ENCODE data around the gene CHADL. TPM values are rescaled to one million over a fixed set of nuclear protein-coding genes. Genes with fewer than 3 reads are reported as not detected.

The CHADL gene
- total RNA-seq = under 1 TPM; 0.12 to 0.38 TPM

- CTCF ChIA-PET = interaction anchor here (7.1 kb wide), 1 partner anchor 319 kb away, joined by 137 read pairs; no protein-coding TSS in a partner anchor
These were observed at the start of gene CHADL for GRCh38 chr22:41240377-41241132. TSS of gene CHADL (minus strand) at chr22:41240931. CDS start at chr22:41240881, 50 bp downstream.

GRCh38 chr22:41289671-41290070, 48.9 kb upstream of the CHADL start:
- H3K4me1 Mint-ChIP-seq = peaks cover 16% of the 10 kb centered on the region
- H3K36me3 Mint-ChIP-seq = peaks cover 3% of the 10 kb centered on the region
- H3K27me3 Mint-ChIP-seq = no peaks in the 10 kb centered on the region
- no peak for ATAC-seq
- CTCF ChIA-PET = interaction anchor here (0.7 kb wide), 2 partner anchors 11 to 1328 kb away, joined by 3 to 5 read pairs; partner anchors contain the start of gene ZC3H7B
- H3K27ac Mint-ChIP-seq = no peak overlapping the region
- DNase-seq = no peak
- no peak overlapping the region for H3K4me3 Mint-ChIP-seq
- H3K9me3 Mint-ChIP-seq (ENCODE audit: low read depth) = no peaks in the 10 kb centered on the region

More at GRCh38 chr22:41240377-41241132, at the start of gene CHADL:
- H3K36me3 Mint-ChIP-seq = peaks cover 3% of the 10 kb centered on the region
- DNase-seq (no peak), ATAC-seq (no peak)
- H3K4me1 Mint-ChIP-seq = peaks cover 8% of the 10 kb centered on the region
- H3K27me3 Mint-ChIP-seq = peaks cover 3% of the 10 kb centered on the region
- no peak within 1 kb of the TSS for H3K27ac Mint-ChIP-seq
- no peaks in the 10 kb centered on the region for H3K9me3 Mint-ChIP-seq (ENCODE audit: low read depth)
- H3K4me3 Mint-ChIP-seq = no peak within 1 kb of the TSS

DNA sequence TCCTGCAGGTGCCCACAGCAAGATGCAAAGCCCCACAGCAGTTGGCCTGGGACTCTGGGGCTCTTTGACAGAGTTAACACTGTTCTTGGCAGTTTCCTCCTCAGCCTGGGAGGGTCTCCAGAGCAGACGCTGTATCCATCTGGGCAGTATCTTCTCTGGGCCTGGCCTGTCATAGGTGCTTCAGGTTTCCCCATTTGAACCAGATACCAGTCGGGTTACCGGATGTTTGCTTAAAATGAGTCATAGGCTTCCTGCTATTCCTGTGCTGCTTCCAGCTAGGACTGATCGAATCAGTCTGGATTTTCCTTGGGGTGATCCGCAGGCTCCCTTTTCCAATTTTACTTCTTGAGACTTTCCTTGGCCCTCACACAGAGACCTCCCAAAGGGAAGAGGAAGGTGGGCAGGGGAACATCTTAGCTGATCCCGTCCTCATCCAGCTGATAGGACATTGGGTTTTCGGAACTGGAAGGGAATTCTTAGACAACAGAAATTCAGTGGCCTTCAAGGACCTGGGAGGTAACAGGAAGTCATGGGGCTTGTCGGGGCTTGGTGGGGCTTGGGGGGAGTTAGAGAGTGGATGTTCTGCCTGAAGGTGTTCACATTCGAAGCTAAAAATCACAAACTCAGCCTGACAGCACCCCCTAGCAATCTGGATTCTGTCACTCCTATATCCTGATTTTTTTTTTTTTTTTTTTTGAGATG, 47.7 kb upstream of the CHADL start:
- DNase-seq (no peak), ATAC-seq (no peak)
- CTCF ChIA-PET = interaction anchor here (1.0 to 1.7 kb wide), 2 partner anchors 13 to 51 kb away, joined by 4 to 9 read pairs; partner anchors contain the start of gene ZC3H7B
- H3K9me3 Mint-ChIP-seq (ENCODE audit: low read depth) = no peaks in the 10 kb centered on the region
- H3K27ac Mint-ChIP-seq = peak overlapping the region; percentile 76
- peaks cover 9% of the 10 kb centered on the region for H3K36me3 Mint-ChIP-seq
- peaks cover 25% of the 10 kb centered on the region for H3K4me1 Mint-ChIP-seq
- peak overlapping the region; percentile 31 for H3K4me3 Mint-ChIP-seq
- H3K27me3 Mint-ChIP-seq = no peaks in the 10 kb centered on the region

DNA sequence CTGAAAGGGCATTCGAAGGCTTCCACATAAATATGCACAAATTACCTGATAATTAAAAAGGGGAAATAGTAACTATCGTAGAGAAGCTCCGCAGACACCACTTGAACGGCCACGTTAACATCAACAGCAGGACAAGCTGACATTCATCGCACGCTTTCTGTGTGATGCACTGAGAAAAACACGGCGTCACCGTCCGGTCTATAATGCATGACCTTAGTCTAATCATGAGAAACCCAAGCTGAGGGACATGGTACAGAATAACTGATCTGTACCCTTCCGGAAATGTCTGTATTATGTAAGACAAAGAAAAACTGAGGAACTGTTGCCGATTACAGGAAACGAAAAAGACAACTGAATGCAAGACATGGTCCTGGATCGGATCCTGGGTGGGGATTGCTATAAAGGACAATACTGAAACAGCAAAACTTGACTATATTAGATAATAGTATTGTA, 45.9 kb upstream of the CHADL start:
- DNase-seq = peak; percentile 77
- Mint-ChIP-seq H3K4me1 (peaks cover 32% of the 10 kb centered on the region), H3K4me3 (peak overlapping the region; percentile 92), H3K27me3 (no peaks in the 10 kb centered on the region), H3K27ac (peak overlapping the region; percentile 98), H3K36me3 (peaks cover 16% of the 10 kb centered on the region), H3K9me3 (ENCODE audit: low read depth) (no peaks in the 10 kb centered on the region)
- CTCF ChIA-PET = interaction anchor here (0.8 to 1.8 kb wide), 5 partner anchors 15 to 767 kb away, joined by 3 to 5 read pairs (median 3); partner anchors contain the start of gene ZC3H7B
- ATAC-seq = peak; percentile 20

GRCh38 chr22:41285820-41286638, 45.3 kb upstream of the CHADL start, which contains the start of gene RANGAP1:
TSS of gene RANGAP1 (minus strand) at chr22:41286187. CDS start at chr22:41281044, 5,143 bp downstream.
- CTCF ChIA-PET = interaction anchor here (0.8 to 1.8 kb wide), 7 partner anchors 15 to 766 kb away, joined by 3 to 5 read pairs (median 3); partner anchors contain the start of genes TEF and ZC3H7B
- H3K27me3 Mint-ChIP-seq = no peaks in the 10 kb centered on the region

GRCh38 chr22:41285441-41285819, 44.7 kb upstream of the CHADL start:
- CTCF ChIA-PET = interaction anchor here (0.6 to 1.8 kb wide), 5 partner anchors 17 to 1303 kb away, joined by 3 to 5 read pairs (median 3); partner anchors contain the start of gene TEF
- H3K27me3 Mint-ChIP-seq = no peaks in the 10 kb centered on the region
- H3K36me3 Mint-ChIP-seq = peaks cover 21% of the 10 kb centered on the region
- peak overlapping the region; percentile 98 for H3K27ac Mint-ChIP-seq
- peak overlapping the region; percentile 92 for H3K4me3 Mint-ChIP-seq
- peak; percentile 92 for DNase-seq
- H3K9me3 Mint-ChIP-seq (ENCODE audit: low read depth) = no peaks in the 10 kb centered on the region
- peak; percentile 52 for ATAC-seq
- peaks cover 36% of the 10 kb centered on the region for H3K4me1 Mint-ChIP-seq

More at GRCh38 chr22:41285820-41286638, 45.3 kb upstream of the CHADL start, which contains the start of gene RANGAP1:
- peaks cover 32% of the 10 kb centered on the region for H3K4me1 Mint-ChIP-seq
- peak; percentile 99 for DNase-seq
- peaks cover 18% of the 10 kb centered on the region for H3K36me3 Mint-ChIP-seq
- peak within 1 kb of the TSS; percentile 98 for H3K27ac Mint-ChIP-seq
- peak within 1 kb of the TSS; percentile 92 for H3K4me3 Mint-ChIP-seq
- no peaks in the 10 kb centered on the region for H3K9me3 Mint-ChIP-seq (ENCODE audit: low read depth)
- peak; percentile 97 for ATAC-seq

GRCh38 chr22:41284465-41284864, 43.7 kb upstream of the CHADL start:
- Mint-ChIP-seq H3K27ac (peak overlapping the region; percentile 98), H3K36me3 (peaks cover 26% of the 10 kb centered on the region), H3K27me3 (no peaks in the 10 kb centered on the region), H3K4me1 (peaks cover 36% of the 10 kb centered on the region), H3K4me3 (peak overlapping the region; percentile 92), H3K9me3 (ENCODE audit: low read depth) (no peaks in the 10 kb centered on the region)
- CTCF ChIA-PET = no interaction called here
- ATAC-seq (no peak), DNase-seq (no peak)

DNA sequence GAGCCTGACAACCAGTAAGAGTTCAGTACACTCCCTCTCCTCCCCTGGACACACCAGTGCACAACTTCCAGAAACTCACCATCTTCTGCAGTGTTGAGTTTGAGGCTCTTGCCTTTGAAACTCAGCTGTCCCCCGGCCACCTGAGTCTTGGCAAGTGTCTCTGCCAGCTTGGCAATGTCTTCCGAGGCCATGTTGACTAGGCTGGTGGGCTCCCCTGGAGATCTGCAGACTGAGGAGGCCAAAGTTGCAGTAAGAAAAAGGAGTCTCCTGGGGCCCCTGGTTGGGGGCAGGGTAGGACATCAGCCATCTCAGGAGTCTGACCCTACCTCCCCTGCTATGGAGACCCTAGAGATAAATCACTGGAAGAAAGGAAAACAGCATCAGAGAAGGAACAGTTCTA, 40.1 kb upstream of the CHADL start:
- ATAC-seq (no peak), DNase-seq (no peak)
- peaks cover 26% of the 10 kb centered on the region for H3K4me1 Mint-ChIP-seq
- CTCF ChIA-PET = interaction anchor here (1.0 to 2.2 kb wide), 2 partner anchors 20 to 358 kb away, joined by 3 to 5 read pairs; partner anchors contain the start of gene ZC3H7B
- H3K27me3 Mint-ChIP-seq = no peaks in the 10 kb centered on the region
- no peak overlapping the region for H3K27ac Mint-ChIP-seq
- peaks cover 46% of the 10 kb centered on the region for H3K36me3 Mint-ChIP-seq
- no peak overlapping the region for H3K4me3 Mint-ChIP-seq
- no peaks in the 10 kb centered on the region for H3K9me3 Mint-ChIP-seq (ENCODE audit: low read depth)

GRCh38 chr22:41280065-41280464, 39.3 kb upstream of the CHADL start:
- H3K4me1 Mint-ChIP-seq = peaks cover 23% of the 10 kb centered on the region
- ATAC-seq (no peak), DNase-seq (no peak)
- no peaks in the 10 kb centered on the region for H3K27me3 Mint-ChIP-seq
- CTCF ChIA-PET = interaction anchor here (1.0 kb wide), 1 partner anchor 357 kb away, joined by 3 read pairs; no protein-coding TSS in a partner anchor
- peak overlapping the region; percentile 36 for H3K27ac Mint-ChIP-seq
- H3K4me3 Mint-ChIP-seq = no peak overlapping the region
- H3K36me3 Mint-ChIP-seq = peaks cover 47% of the 10 kb centered on the region
- no peaks in the 10 kb centered on the region for H3K9me3 Mint-ChIP-seq (ENCODE audit: low read depth)

DNA sequence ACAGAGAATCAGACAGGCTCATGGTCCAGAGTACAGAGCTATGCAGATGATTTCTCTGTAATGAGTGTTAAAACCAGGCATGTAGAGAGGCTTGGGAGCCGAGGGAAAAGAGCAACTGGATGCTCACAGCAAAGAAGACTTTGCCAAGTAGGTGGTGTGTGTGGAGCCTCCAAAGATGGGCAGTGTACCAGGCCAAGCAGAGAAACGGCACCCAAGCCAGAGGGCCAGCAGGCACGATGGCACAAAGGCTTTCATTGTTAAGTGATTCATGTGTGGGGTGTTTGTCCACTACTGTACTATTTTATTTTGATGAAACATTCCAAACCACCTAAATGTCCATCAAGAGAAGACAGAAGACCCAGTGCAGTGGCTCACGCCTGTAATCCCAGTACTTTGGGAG, 34.1 kb upstream of the CHADL start:
- Mint-ChIP-seq H3K9me3 (ENCODE audit: low read depth) (no peaks in the 10 kb centered on the region), H3K27ac (no peak overlapping the region), H3K4me3 (no peak overlapping the region), H3K4me1 (peaks cover 2% of the 10 kb centered on the region), H3K36me3 (peaks cover 53% of the 10 kb centered on the region), H3K27me3 (no peaks in the 10 kb centered on the region)
- ATAC-seq (no peak), DNase-seq (no peak)
- CTCF ChIA-PET = no interaction called here

DNA sequence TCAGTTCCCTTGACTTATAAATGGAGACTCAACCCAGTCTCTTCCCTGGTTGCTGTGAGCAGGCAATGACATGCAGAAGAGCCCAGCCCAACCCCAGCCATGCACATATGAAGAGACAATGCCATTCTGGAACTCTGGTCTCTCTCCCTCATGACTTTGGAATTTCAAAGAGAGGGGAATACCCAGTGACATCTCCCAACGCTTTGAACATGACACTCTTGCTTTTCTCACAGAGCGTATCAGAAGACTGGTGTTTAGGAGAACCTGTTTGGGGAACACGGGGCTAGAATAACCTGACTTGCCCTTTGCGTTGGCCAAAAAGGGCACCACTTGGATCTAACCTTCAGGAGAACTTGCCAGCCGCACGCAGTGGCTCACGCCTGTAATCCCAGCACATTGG, 32.4 kb upstream of the CHADL start:
- Mint-ChIP-seq H3K36me3 (peaks cover 53% of the 10 kb centered on the region), H3K27ac (no peak overlapping the region), H3K4me3 (no peak overlapping the region), H3K9me3 (ENCODE audit: low read depth) (no peaks in the 10 kb centered on the region), H3K4me1 (no peaks in the 10 kb centered on the region), H3K27me3 (no peaks in the 10 kb centered on the region)
- ATAC-seq (no peak), DNase-seq (no peak)
- CTCF ChIA-PET = no interaction called here

DNA sequence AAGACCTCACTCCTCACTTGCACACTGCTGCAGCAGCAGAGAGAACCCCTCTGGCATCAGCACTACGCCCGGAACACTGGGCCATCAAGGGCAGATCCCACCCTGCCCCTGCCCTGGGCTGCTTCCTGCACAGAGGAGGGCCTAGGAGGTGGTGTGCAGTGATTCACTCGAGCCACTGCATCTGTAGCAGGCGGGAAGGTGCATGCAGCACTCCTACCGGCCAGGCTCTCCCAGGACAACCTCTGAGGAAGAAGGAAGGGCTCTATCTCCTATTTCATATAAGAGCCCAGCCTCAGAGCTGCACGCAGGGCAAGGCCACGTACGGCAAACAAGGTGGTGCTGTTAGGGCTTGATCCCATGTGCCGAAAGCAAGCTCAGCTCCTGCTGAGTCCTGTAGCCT, 31.1 kb upstream of the CHADL start:
- Mint-ChIP-seq H3K27me3 (no peaks in the 10 kb centered on the region), H3K27ac (no peak overlapping the region), H3K4me3 (no peak overlapping the region), H3K9me3 (ENCODE audit: low read depth) (no peaks in the 10 kb centered on the region), H3K4me1 (no peaks in the 10 kb centered on the region), H3K36me3 (peaks cover 55% of the 10 kb centered on the region)
- CTCF ChIA-PET = no interaction called here
- no peak for DNase-seq
- no peak for ATAC-seq
